SK-N-SH treated with all-trans-retinoic acid at 6 μM for 48 hours (cell line): ENCODE results near the gene KCNC3.

ENCODE experiments used
- ARNTL ChIP-seq: fragments of 450-650 bp; formaldehyde crosslinking; IDR thresholded peaks from 2 replicates; pipeline ENCODE4 v1.5.0; 2020; ENCODE audit warnings: low read depth, mild to moderate bottlenecking, moderate library complexity, borderline replicate concordance
- CREB5 ChIP-seq: fragments of 250-450 bp; sonication (Bioruptor Pico); IDR thresholded peaks from 2 replicates; pipeline ENCODE4 v1.5.1; 2020; ENCODE audit warnings: low read depth, mild to moderate bottlenecking, moderate library complexity
- CSDC2 ChIP-seq: fragments of 250-450 bp; sonication (Bioruptor Pico); IDR thresholded peaks from 2 replicates; pipeline ENCODE4 v1.5.0; 2020; ENCODE audit warnings: mild to moderate bottlenecking, moderate library complexity
- CSRNP3 ChIP-seq: fragments of 250-450 bp; sonication (Bioruptor Pico); IDR thresholded peaks from 2 replicates; pipeline ENCODE4 v1.5.1; 2021; ENCODE audit warnings: mild to moderate bottlenecking, moderate library complexity
- PPARA ChIP-seq: fragments of 250-450 bp; sonication (Bioruptor Pico); IDR thresholded peaks from 2 replicates; pipeline ENCODE4 v1.5.0; 2020; ENCODE audit warnings: mild to moderate bottlenecking, borderline replicate concordance
- RARB ChIP-seq: fragments of 250-450 bp; sonication (Bioruptor Pico); IDR thresholded peaks from 2 replicates; pipeline ENCODE4 v1.8.0; 2021; ENCODE audit warnings: mild to moderate bottlenecking, moderate library complexity
- SNAI2 ChIP-seq: fragments of 250-450 bp; sonication (Bioruptor Pico); IDR thresholded peaks from 2 replicates; pipeline ENCODE4 v1.5.0; 2020; ENCODE audit warnings: mild to moderate bottlenecking, moderate library complexity
- TSHZ2 ChIP-seq: fragments of 250-450 bp; sonication (Bioruptor Pico); IDR thresholded peaks from 2 replicates; pipeline ENCODE4 v1.5.0; 2020; ENCODE audit warnings: mild to moderate bottlenecking, moderate library complexity
- ZFP3 ChIP-seq: fragments of 250-450 bp; sonication (Bioruptor Pico); IDR thresholded peaks from 2 replicates; pipeline ENCODE4 v1.5.0; 2020; ENCODE audit warnings: mild to moderate bottlenecking, moderate library complexity
- ZFP30 ChIP-seq: fragments of 450-650 bp; formaldehyde crosslinking; IDR thresholded peaks from 2 replicates; pipeline ENCODE4 v1.5.0; 2022; ENCODE audit warnings: mild to moderate bottlenecking, moderate library complexity
- ZNF70 ChIP-seq: fragments of 450-650 bp; formaldehyde crosslinking; IDR thresholded peaks from 2 replicates; pipeline ENCODE4 v1.5.0; 2020; ENCODE audit warnings: mild to moderate bottlenecking, moderate library complexity
- TF ChIP-seq, protein P1 (sequence below): fragments of 250-450 bp; sonication (Bioruptor Pico); IDR thresholded peaks from 2 replicates; pipeline ENCODE4 v1.8.0; 2020; ENCODE audit warnings: mild to moderate bottlenecking, moderate library complexity, borderline replicate concordance

GRCh38 chr19:50329146-50329925 lies at the start of gene KCNC3:
- TF ChIP-seq ZFP30 (CRISPR knock-in tag) = no peak
- TF ChIP-seq, protein P1, sequence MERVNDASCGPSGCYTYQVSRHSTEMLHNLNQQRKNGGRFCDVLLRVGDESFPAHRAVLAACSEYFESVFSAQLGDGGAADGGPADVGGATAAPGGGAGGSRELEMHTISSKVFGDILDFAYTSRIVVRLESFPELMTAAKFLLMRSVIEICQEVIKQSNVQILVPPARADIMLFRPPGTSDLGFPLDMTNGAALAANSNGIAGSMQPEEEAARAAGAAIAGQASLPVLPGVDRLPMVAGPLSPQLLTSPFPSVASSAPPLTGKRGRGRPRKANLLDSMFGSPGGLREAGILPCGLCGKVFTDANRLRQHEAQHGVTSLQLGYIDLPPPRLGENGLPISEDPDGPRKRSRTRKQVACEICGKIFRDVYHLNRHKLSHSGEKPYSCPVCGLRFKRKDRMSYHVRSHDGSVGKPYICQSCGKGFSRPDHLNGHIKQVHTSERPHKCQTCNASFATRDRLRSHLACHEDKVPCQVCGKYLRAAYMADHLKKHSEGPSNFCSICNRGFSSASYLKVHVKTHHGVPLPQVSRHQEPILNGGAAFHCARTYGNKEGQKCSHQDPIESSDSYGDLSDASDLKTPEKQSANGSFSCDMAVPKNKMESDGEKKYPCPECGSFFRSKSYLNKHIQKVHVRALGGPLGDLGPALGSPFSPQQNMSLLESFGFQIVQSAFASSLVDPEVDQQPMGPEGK (CRISPR knock-in tag) = no peak
- TF ChIP-seq CSDC2 (CRISPR knock-in tag) = no peak
- TF ChIP-seq CSRNP3 = no peak
- TF ChIP-seq TSHZ2 (CRISPR knock-in tag) = no peak
- TF ChIP-seq ZFP3 (CRISPR knock-in tag) = no peak
- TF ChIP-seq ZNF70 (CRISPR knock-in tag) = no peak
- no peak for TF ChIP-seq CREB5 (CRISPR knock-in tag)
- TF ChIP-seq PPARA (CRISPR knock-in tag) = no peak
- TF ChIP-seq SNAI2 (CRISPR knock-in tag) = no peak
- TF ChIP-seq ARNTL = no peak
- no peak for TF ChIP-seq RARB
